Measurements from ENCODE around the gene CTDSPL.
"Not testable (repeated sequence)": the region's sequence is repeated elsewhere in the genome, so short reads cannot be mapped to it uniquely, and the experiment has no call there.

Gene CTDSPL

GRCh38 chr3:38030126-38031021 is 168.7 kb downstream of the CTDSPL start:
- no peak for DNase-seq (ENCODE audit: extremely low read depth in 1 of 2, low read depth in 1 of 2)

GRCh38 chr3:38031022-38031994 is 169.6 kb downstream of the CTDSPL start:
- no peak for DNase-seq (ENCODE audit: extremely low read depth in 1 of 2, low read depth in 1 of 2)

GRCh38 chr3:38032328-38032865 is 170.7 kb downstream of the CTDSPL start:
- no peak for DNase-seq (ENCODE audit: extremely low read depth in 1 of 2, low read depth in 1 of 2)

GRCh38 chr3:38033586-38033985 is 171.9 kb downstream of the CTDSPL start:
- not testable (repeated sequence) for DNase-seq (ENCODE audit: extremely low read depth in 1 of 2, low read depth in 1 of 2)
